Naive thymus-derived CD4-positive, alpha-beta T cell (primary cell): ENCODE data around the gene JAM3. TPM values are rescaled to one million over a fixed set of nuclear protein-coding genes. Genes with fewer than 3 reads are reported as not detected.

Experiments
- ATAC-seq: fragments of 150-1000 bp; cut with Tn5 transposase; 2 replicates; pipeline ENCODE4 v1.10.0; 2021; ENCODE audit warnings: mild to moderate bottlenecking, moderate library complexity
- CTCF ChIA-PET: fragments of 350-600 bp; sonication (Branson Sonifier 250); formaldehyde crosslinking; loops from one replicate; lab custom pipeline; 2021; ENCODE audit warnings: antibody characterized with exemption; lab: Charles Lee
- POLR2A ChIA-PET: fragments of 350-600 bp; sonication (Branson Sonifier 250); formaldehyde crosslinking; loops from one replicate; lab custom pipeline; 2021; ENCODE audit warnings: antibody characterized with exemption, inconsistent platforms; lab: Charles Lee
- DNase-seq, 9 donors: peaks; one replicate each; pipeline versions ENCODE4 v3.0.0 to v3.0.0-alpha.2; 2020 to 2022; ENCODE audit warnings: mixed read lengths in 1 of 9
- H3K27ac ChIP-seq: one replicate; pipeline ENCODE4 v1.7.0; 2013; ENCODE audit warnings: mild to moderate bottlenecking, low read depth, low read length, moderate library complexity
- H3K27me3 ChIP-seq, 2 donors: one replicate each; pipeline ENCODE4 v1.7.0; 2013; ENCODE audit warnings: low read length in 2 of 2, mild to moderate bottlenecking in 2 of 2, moderate library complexity in 2 of 2; ENCODE audit not compliant: control insufficient read depth in 2 of 2, insufficient read depth in 2 of 2
- H3K36me3 ChIP-seq, 3 experiments: 1 replicate in 2 of 3; 2 replicates in 1 of 3; pipeline ENCODE4 v1.7.0; 2013; ENCODE audit warnings: low read length in 3 of 3, mild to moderate bottlenecking in 3 of 3, moderate library complexity in 1 of 3; ENCODE audit not compliant: insufficient read depth in 3 of 3, control insufficient read depth in 2 of 3
- H3K4me1 ChIP-seq, 2 donors: one replicate each; pipeline ENCODE4 v1.7.0; 2013; ENCODE audit warnings: low read length in 2 of 2, mild to moderate bottlenecking in 2 of 2, moderate library complexity in 1 of 2; ENCODE audit not compliant: control insufficient read depth in 2 of 2, insufficient read depth in 2 of 2
- H3K4me3 ChIP-seq: 2 replicates; pipeline ENCODE4 v1.7.0; 2013; ENCODE audit warnings: mild to moderate bottlenecking, low read length
- H3K9me3 ChIP-seq, 3 experiments: 1 replicate in 2 of 3; 2 replicates in 1 of 3; pipeline ENCODE4 v1.7.0; 2013; ENCODE audit warnings: low read length in 3 of 3; ENCODE audit not compliant: control insufficient read depth in 2 of 3
- H3K27ac Mint-ChIP-seq, 9 donors: one replicate each; pipeline ENCODE4 v1.8.0; 2020 to 2022; ENCODE audit warnings: mixed read lengths in 9 of 9, mild to moderate bottlenecking in 8 of 9, moderate library complexity in 5 of 9, inconsistent platforms in 2 of 9
- H3K27me3 Mint-ChIP-seq, 5 donors: one replicate each; pipeline ENCODE4 v1.8.0; 2021 to 2022; ENCODE audit warnings: mixed read lengths in 5 of 5, mild to moderate bottlenecking in 1 of 5
- H3K36me3 Mint-ChIP-seq, 5 donors: one replicate each; pipeline ENCODE4 v1.8.0; 2020 to 2022; ENCODE audit warnings: mixed read lengths in 5 of 5, mild to moderate bottlenecking in 3 of 5, inconsistent platforms in 1 of 5
- H3K4me1 Mint-ChIP-seq, 7 donors: one replicate each; pipeline ENCODE4 v1.8.0; 2020 to 2022; ENCODE audit warnings: mixed read lengths in 7 of 7, mild to moderate bottlenecking in 3 of 7, inconsistent platforms in 1 of 7
- H3K4me3 Mint-ChIP-seq, 10 donors: one replicate each; pipeline ENCODE4 v1.8.0; 2020 to 2022; ENCODE audit warnings: mild to moderate bottlenecking in 10 of 10, mixed read lengths in 10 of 10, moderate library complexity in 6 of 10, inconsistent platforms in 2 of 10
- H3K9me3 Mint-ChIP-seq, 11 donors: one replicate each; pipeline ENCODE4 v1.8.0; 2020 to 2022; ENCODE audit warnings: mixed read lengths in 11 of 11, mild to moderate bottlenecking in 4 of 11, inconsistent platforms in 1 of 11, moderate library complexity in 1 of 11
- intact Hi-C, 2 donors: fragments of 100-400 bp; cut with micrococcal nuclease; formaldehyde crosslinking; loops; one replicate each; pipeline ENCODE4 v1.15.1; 2023
- polyA plus RNA-seq, 2 donors: library from polyadenylated mRNA; unstranded; fragments of 300-500 nt; fragmentation: Illumina TruSeq; gene quantifications; one replicate each; pipeline ENCODE4 v1.2.3, GENCODE V29; 2021
- total RNA-seq, 6 experiments: library from RNA in 5 of 6; stranded (reverse) in 5 of 6; gene quantifications; 1 replicate in 5 of 6; 2 replicates in 1 of 6; pipeline ENCODE4 v1.2.3 and lab custom pipeline; 2021 to 2026

The JAM3 gene
- total and polyA plus RNA-seq, 7 experiments from 2014 or later, result 4.8 to 8.2 (median 6.0) TPM

DNA sequence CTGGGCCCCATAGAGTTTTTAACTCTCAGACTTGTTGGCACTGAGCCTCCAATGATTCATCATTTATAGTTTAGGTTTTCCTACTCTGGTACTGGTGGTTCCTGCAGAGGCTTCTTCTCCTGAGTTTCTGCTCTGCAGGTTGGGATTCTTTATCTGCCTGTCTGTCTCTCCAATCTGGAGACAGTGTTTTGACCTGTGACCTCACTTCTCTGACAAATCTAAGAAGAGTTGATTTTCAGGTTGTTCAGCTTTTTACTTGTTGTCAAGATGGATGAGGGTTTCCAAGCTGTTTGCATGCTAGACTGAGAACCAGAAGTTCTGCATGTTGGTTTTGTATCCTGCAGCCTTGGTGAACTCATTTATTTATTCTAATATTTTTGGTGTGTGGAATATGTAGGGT is 63.9 kb downstream of the JAM3 start:
- Mint-ChIP-seq H3K9me3 (peaks cover 8 to 40% (median 17%) of the 10 kb centered on the region in 11 donors), H3K4me3 (no peak overlapping the region), H3K36me3 (peaks cover 8 to 33% (median 11%) of the 10 kb centered on the region in 5 donors), H3K27me3 (peaks cover 0 to 5% (median 0%) of the 10 kb centered on the region in 5 donors), H3K27ac (no peak overlapping the region), H3K4me1 (peaks cover 0 to 2% (median 0%) of the 10 kb centered on the region in 7 donors)
- ATAC-seq (no peak), DNase-seq (no peak)
- H3K36me3 ChIP-seq, result no peaks in the 10 kb centered on the region
- intact Hi-C loops, result no loop called here
- ChIA-PET POLR2A (no interaction called here), CTCF (no interaction called here)
- no peaks in the 10 kb centered on the region for H3K4me1 ChIP-seq
- H3K4me3 ChIP-seq, result no peak overlapping the region
- no peaks in the 10 kb centered on the region for H3K27me3 ChIP-seq
- H3K9me3 ChIP-seq, result peaks cover 0 to 14% (median 0%) of the 10 kb centered on the region in 3 experiments
- H3K27ac ChIP-seq, result no peak overlapping the region

- Mint-ChIP-seq H3K4me3 (no peak overlapping the region), H3K9me3 (peaks cover 8 to 40% (median 17%) of the 10 kb centered on the region in 11 donors), H3K27ac (no peak overlapping the region), H3K4me1 (peaks cover 0 to 2% (median under 1%) of the 10 kb centered on the region in 7 donors), H3K36me3 (peaks cover 8 to 28% (median 11%) of the 10 kb centered on the region in 5 donors), H3K27me3 (peaks cover 0 to 5% (median 0%) of the 10 kb centered on the region in 5 donors)
- intact Hi-C loops, result no loop called here
- Histone ChIP-seq H3K36me3 (no peaks in the 10 kb centered on the region), H3K9me3 (peaks cover 0 to 14% (median 0%) of the 10 kb centered on the region in 3 experiments), H3K27ac (no peak overlapping the region), H3K27me3 (no peaks in the 10 kb centered on the region), H3K4me1 (no peaks in the 10 kb centered on the region), H3K4me3 (no peak overlapping the region)
- DNase-seq (no peak), ATAC-seq (no peak)
- ChIA-PET CTCF (no interaction called here), POLR2A (no interaction called here)
Measured at GRCh38 chr11:134134167-134134566, 65.3 kb downstream of the JAM3 start.

- H3K27ac ChIP-seq, result no peak overlapping the region
- peaks cover 0 to 7% (median 3%) of the 10 kb centered on the region in 7 donors for H3K4me1 Mint-ChIP-seq
- H3K36me3 ChIP-seq, result no peaks in the 10 kb centered on the region
- H3K4me1 ChIP-seq, result no peaks in the 10 kb centered on the region
- ChIA-PET POLR2A (no interaction called here), CTCF (interaction anchor here (2.4 to 3.0 kb wide), 2 partner anchors 88 to 211 kb away, joined by 12 to 16 read pairs; no protein-coding TSS in a partner anchor)
- intact Hi-C loops, result loop anchor here (5.0 kb wide), 2 partner anchors 71 to 171 kb away; partner anchors contain the start of gene JAM3 (in 1 of the 2)
- peaks cover 0 to 5% (median 0%) of the 10 kb centered on the region in 11 donors for H3K9me3 Mint-ChIP-seq
- H3K27ac Mint-ChIP-seq, result no peak overlapping the region
- no peak overlapping the region for H3K4me3 ChIP-seq
- H3K27me3 ChIP-seq, result no peaks in the 10 kb centered on the region
- DNase-seq (no peak), ATAC-seq (no peak)
- H3K9me3 ChIP-seq, result no peaks in the 10 kb centered on the region
- peaks cover 0 to 5% (median 0%) of the 10 kb centered on the region in 5 donors for H3K27me3 Mint-ChIP-seq
- peaks cover 0 to 16% (median 5%) of the 10 kb centered on the region in 5 donors for H3K36me3 Mint-ChIP-seq
- no peak overlapping the region for H3K4me3 Mint-ChIP-seq
Measured at GRCh38 chr11:134138376-134138775, 69.5 kb downstream of the JAM3 start.

DNA sequence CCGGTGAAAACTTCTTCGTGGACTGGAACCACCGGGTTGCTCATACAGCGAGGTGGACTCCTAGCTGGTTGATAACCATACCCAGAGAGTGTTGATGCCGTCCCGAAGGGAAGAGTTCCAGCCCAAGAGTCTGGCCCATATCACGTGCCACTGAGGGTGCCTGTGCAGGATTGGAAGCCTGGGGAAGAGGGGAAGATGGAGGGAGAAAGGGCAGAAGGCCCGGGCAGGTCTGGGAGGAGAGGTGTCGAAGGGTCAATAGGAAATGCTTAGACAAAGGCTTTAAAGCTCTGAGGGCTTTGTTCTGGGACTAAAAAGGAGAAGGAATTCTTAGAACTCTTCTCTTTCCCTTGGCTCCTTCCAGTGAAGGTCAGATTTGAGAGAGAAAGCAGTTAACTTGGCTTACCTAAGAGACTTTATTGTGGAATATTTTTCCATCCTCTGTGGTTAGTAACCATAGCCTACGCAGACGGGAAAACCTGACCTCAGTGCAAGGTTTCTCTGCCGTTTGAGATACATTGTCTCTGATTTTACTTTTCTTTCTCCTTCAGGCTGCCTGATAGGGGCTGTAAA is 70.5 kb downstream of the JAM3 start:
- Histone ChIP-seq H3K4me3 (no peak overlapping the region), H3K36me3 (peaks cover 0 to under 1% (median 0%) of the 10 kb centered on the region in 3 experiments), H3K27me3 (no peaks in the 10 kb centered on the region), H3K27ac (no peak overlapping the region), H3K4me1 (no peaks in the 10 kb centered on the region), H3K9me3 (no peaks in the 10 kb centered on the region)
- no peak overlapping the region for H3K27ac Mint-ChIP-seq
- peaks cover 0 to 2% (median 0%) of the 10 kb centered on the region in 5 donors for H3K27me3 Mint-ChIP-seq
- intact Hi-C loops, result loop anchor here (1.0 to 5.0 kb wide), 6 partner anchors 72 to 212 kb away; partner anchors contain the start of gene JAM3 (in 1 of the 2)
- ChIA-PET POLR2A (interaction anchor here (0.6 kb wide), 1 partner anchor 130 kb away, joined by 5 read pairs; no protein-coding TSS in a partner anchor), CTCF (interaction anchor here (0.7 to 3.0 kb wide), 4 partner anchors 26 to 212 kb away, joined by 4 to 16 read pairs (median 8); no protein-coding TSS in a partner anchor)
- peaks cover 0 to 12% (median 3%) of the 10 kb centered on the region in 7 donors for H3K4me1 Mint-ChIP-seq
- H3K4me3 Mint-ChIP-seq, result no peak overlapping the region
- H3K9me3 Mint-ChIP-seq, result peaks cover 0 to 4% (median 0%) of the 10 kb centered on the region in 11 donors
- peaks cover 0 to 19% (median 3%) of the 10 kb centered on the region in 5 donors for H3K36me3 Mint-ChIP-seq
- DNase-seq (no peak), ATAC-seq (no peak)

DNA sequence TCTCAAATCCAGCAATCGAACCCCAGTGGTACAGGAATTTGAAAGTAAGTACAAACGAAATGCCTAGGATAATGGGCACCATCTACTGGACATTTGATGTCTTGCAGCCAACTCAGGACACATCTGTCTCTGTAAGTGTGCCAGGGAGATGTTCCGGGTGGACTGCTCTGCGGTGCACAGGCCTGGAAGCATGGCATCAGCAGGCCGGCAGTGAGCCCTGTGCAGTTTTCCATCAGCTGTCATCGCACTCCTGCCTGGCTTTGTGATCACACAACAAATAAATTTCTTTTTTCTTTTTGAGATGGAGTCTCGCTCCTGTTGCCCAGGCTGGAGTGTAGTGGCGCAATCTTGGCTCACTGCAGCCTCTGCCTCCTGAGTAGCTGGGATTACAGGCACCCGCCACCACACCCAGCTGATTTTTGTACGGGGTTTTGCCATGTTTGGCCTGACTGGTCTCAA is 71.0 kb downstream of the JAM3 start:
- ATAC-seq, result peak; percentile 72
- peaks cover 0 to 20% (median 5%) of the 10 kb centered on the region in 5 donors for H3K36me3 Mint-ChIP-seq
- intact Hi-C loops, result loop anchor here (1.0 to 5.0 kb wide), 6 partner anchors 73 to 213 kb away; partner anchors contain the start of gene JAM3 (in 1 of the 2)
- Histone ChIP-seq H3K4me1 (no peaks in the 10 kb centered on the region), H3K27ac (no peak overlapping the region), H3K9me3 (no peaks in the 10 kb centered on the region), H3K4me3 (no peak overlapping the region), H3K36me3 (peaks cover 0 to 6% (median 0%) of the 10 kb centered on the region in 3 experiments), H3K27me3 (no peaks in the 10 kb centered on the region)
- no peak overlapping the region for H3K27ac Mint-ChIP-seq
- ChIA-PET POLR2A (no interaction called here), CTCF (interaction anchor here (1.8 to 3.0 kb wide), 3 partner anchors 25 to 212 kb away, joined by 4 to 16 read pairs (median 12); no protein-coding TSS in a partner anchor)
- peak in 7 of 9 donors; percentile 15 to 55 (median 43) for DNase-seq
- peaks cover 0 to 4% (median 0%) of the 10 kb centered on the region in 11 donors for H3K9me3 Mint-ChIP-seq
- H3K27me3 Mint-ChIP-seq, result peaks cover 0 to under 1% (median 0%) of the 10 kb centered on the region in 5 donors
- H3K4me3 Mint-ChIP-seq, result no peak overlapping the region
- peaks cover 0 to 13% (median 3%) of the 10 kb centered on the region in 7 donors for H3K4me1 Mint-ChIP-seq

- POLR2A ChIA-PET, result no interaction called here
- Histone ChIP-seq H3K27ac (no peak overlapping the region), H3K4me1 (no peaks in the 10 kb centered on the region), H3K27me3 (no peaks in the 10 kb centered on the region), H3K9me3 (no peaks in the 10 kb centered on the region), H3K4me3 (no peak overlapping the region), H3K36me3 (peaks cover 0 to 8% (median 0%) of the 10 kb centered on the region in 3 experiments)
- Mint-ChIP-seq H3K27me3 (no peaks in the 10 kb centered on the region), H3K4me3 (no peak overlapping the region), H3K36me3 (peaks cover 0 to 26% (median 9%) of the 10 kb centered on the region in 5 donors), H3K27ac (peak overlapping the region in 1 of 9 donors; percentile 16), H3K9me3 (peaks cover 0 to 4% (median 0%) of the 10 kb centered on the region in 11 donors), H3K4me1 (peaks cover 0 to 13% (median 3%) of the 10 kb centered on the region in 7 donors)
- ATAC-seq (no peak), DNase-seq (no peak)
- intact Hi-C loops, result no loop called here
- CTCF ChIA-PET, result interaction anchor here (0.7 to 3.0 kb wide), 3 partner anchors 13 to 214 kb away, joined by 4 to 16 read pairs (median 12); no protein-coding TSS in a partner anchor
Measured at GRCh38 chr11:134140961-134141490, 72.2 kb downstream of the JAM3 start.
